Keratinocyte (primary cell): ENCODE results near the gene POC5.

ENCODE experiments used
- CTCF ChIP-seq, 3 experiments: IDR thresholded peaks in 1 of 3; conservative IDR thresholded peaks in 1 of 3; optimal IDR thresholded peaks in 1 of 3; 2 replicates in 2 of 3; 3 replicates in 1 of 3; pipeline versions ENCODE3 to v1.5.1; 2011; ENCODE audit warnings: low read length in 3 of 3, mild to moderate bottlenecking in 3 of 3, moderate library complexity in 2 of 3, control low read depth in 1 of 3, inconsistent platforms in 1 of 3; ENCODE audit not compliant: insufficient read depth in 2 of 3; ENCODE audit errors: extremely low read depth in 1 of 3
- EZH2 ChIP-seq: IDR thresholded peaks from one replicate; pipeline ENCODE4 v1.6.1; 2012; ENCODE audit warnings: inconsistent platforms, mild to moderate bottlenecking, low read length, moderate library complexity

DNA sequence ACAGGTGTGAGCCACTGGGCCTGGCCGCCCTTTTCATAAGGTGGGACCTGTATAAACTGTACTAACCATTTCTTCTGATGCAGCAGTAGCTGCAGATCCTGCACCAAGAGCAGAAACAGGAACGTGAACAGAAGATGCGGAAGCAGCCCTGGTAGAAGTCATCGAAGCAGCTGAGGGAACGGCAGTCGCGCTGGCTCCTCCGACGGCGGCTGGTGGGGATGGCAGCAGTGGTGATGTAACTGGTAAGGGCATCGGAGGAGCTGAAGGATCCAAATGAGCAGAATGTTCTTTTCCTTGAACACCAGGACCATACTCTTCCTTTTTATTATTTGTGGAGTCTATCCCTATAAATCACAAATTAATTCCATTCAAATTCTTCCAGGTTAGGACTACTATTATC is 32.1 kb downstream of the POC5 start:
- TF ChIP-seq CTCF (optimal IDR thresholded peaks at IDR 0.05 in 1 of 3, IDR thresholded peaks at IDR 0.05 in 1 of 3, conservative IDR thresholded peaks at IDR 0.05 in 1 of 3; ENCODE audit: extremely low read depth in 1 of 3, insufficient read depth in 2 of 3, low read length in 3 of 3) (no peak), EZH2 (no peak)
